Loucy (cell line): ENCODE measurements around the gene NANOS2.

Experiments
- CTCF ChIP-seq: fragments of 200-600 bp; sonication (generic); conservative IDR thresholded peaks from 2 replicates; pipeline ENCODE4 v1.5.1; 2014; ENCODE audit warnings: mild to moderate bottlenecking, antibody characterized with exemption, low read length
- EZH2phosphoT487 ChIP-seq: fragments of 200-600 bp; IDR thresholded peaks from 2 replicates; pipeline ENCODE4 v1.6.1; 2018; ENCODE audit warnings: antibody characterized with exemption, mild to moderate bottlenecking, moderate library complexity, borderline replicate concordance

- TF ChIP-seq CTCF (0 out of 2 replicates have a peak, but pooled peaks have one; percentile 12), EZH2phosphoT487 (no peak)
Observed at GRCh38 chr19:45901912-45902650, 12.5 kb downstream of the NANOS2 start, which contains the start of gene MYPOP.
